Stomach (tissue), 4 donors: Measurements from ENCODE around the gene HNRNPF.

Experiments
- CTCF ChIP-seq, 7 experiments: fragments of 450-650 bp in 4 of 7; fragments of 200-600 bp in 3 of 7; sonication (generic) in 3 of 7; IDR thresholded peaks; one replicate each; pipeline ENCODE4 v1.5.1; 2016 to 2019; ENCODE audit warnings: antibody characterized with exemption in 7 of 7, control low read depth in 2 of 7, mild to moderate bottlenecking in 1 of 7
- EP300 ChIP-seq: sonication (generic); formaldehyde crosslinking; IDR thresholded peaks from one replicate; pipeline ENCODE4 v1.6.1; 2017; ENCODE audit warnings: antibody characterized with exemption
- POLR2A ChIP-seq, 4 donors: fragments of 450-650 bp; IDR thresholded peaks; one replicate each; pipeline ENCODE4 v1.6.1; 2016; ENCODE audit warnings: antibody characterized with exemption in 4 of 4, control low read depth in 2 of 4, mild to moderate bottlenecking in 1 of 4, moderate library complexity in 1 of 4
- POLR2AphosphoS5 ChIP-seq, 3 donors: sonication (generic); formaldehyde crosslinking; IDR thresholded peaks; one replicate each; pipeline ENCODE4 v1.6.1; 2016; ENCODE audit warnings: antibody characterized with exemption in 3 of 3

- TF ChIP-seq CTCF (IDR thresholded peaks at IDR 0.05) (no peak), POLR2A (IDR thresholded peaks at IDR 0.05) (no peak), EP300 (no peak), POLR2AphosphoS5 (IDR thresholded peaks at IDR 0.05) (no peak)
Observed at GRCh38 chr10:43394868-43395267, 14.1 kb downstream of the HNRNPF start.
